K562 (cell line): ENCODE measurements around the gene ALAS2.

Experiments used
- CBX5 ChIP-seq: IDR thresholded peaks from 2 replicates; pipeline ENCODE4 v1.6.1; 2014; ENCODE audit warnings: low read depth, borderline replicate concordance
- GATAD2B ChIP-seq: fragments of 450-650 bp; IDR thresholded peaks from 2 replicates; pipeline ENCODE4 v1.6.1; 2017; ENCODE audit warnings: mild to moderate bottlenecking, borderline replicate concordance
- NFIC ChIP-seq: fragments of 450-650 bp; IDR thresholded peaks from 2 replicates; pipeline ENCODE4 v1.6.1; 2017; ENCODE audit warnings: mild to moderate bottlenecking, inconsistent platforms
- POLR2AphosphoS5 ChIP-seq: IDR thresholded peaks from 2 replicates; pipeline ENCODE4 v1.6.1; 2011; ENCODE audit warnings: mild to moderate bottlenecking, low read depth, low read length, moderate library complexity; ENCODE audit not compliant: control insufficient read depth, insufficient read depth
- SNRNP70 ChIP-seq: fragments of 200-400 bp; formaldehyde crosslinking; optimal IDR thresholded peaks from 2 replicates; pipeline ENCODE3; 2017; ENCODE audit warnings: low read depth, low read length
- TAL1 ChIP-seq: fragments of 450-650 bp; IDR thresholded peaks from 2 replicates; pipeline ENCODE4 v1.6.1; 2016; ENCODE audit warnings: mild to moderate bottlenecking
- TBL1XR1 ChIP-seq, 2 experiments: IDR thresholded peaks; 2 replicates each; pipeline ENCODE4 v1.6.1; 2012; ENCODE audit warnings: improper control_type of control experiment in 2 of 2, low read length in 2 of 2, mild to moderate bottlenecking in 1 of 2
- TEAD4 ChIP-seq, 2 experiments: sonication (generic) in 1 of 2; formaldehyde crosslinking in 1 of 2; IDR thresholded peaks; 2 replicates each; pipeline versions ENCODE4 v1.6.1 to v1.8.0; 2012 to 2022; ENCODE audit warnings: borderline replicate concordance in 1 of 2, inconsistent platforms in 1 of 2, low read length in 1 of 2, mild to moderate bottlenecking in 1 of 2, missing genetic modification reagents in 1 of 2
- YY1 ChIP-seq, 3 experiments: IDR thresholded peaks; 2 replicates each; pipeline ENCODE4 v1.6.1; 2011; ENCODE audit warnings: low read length in 2 of 3, mild to moderate bottlenecking in 2 of 3, moderate library complexity in 2 of 3, borderline replicate concordance in 1 of 3, control low read depth in 1 of 3, low read depth in 1 of 3; ENCODE audit not compliant: insufficient read depth in 3 of 3, insufficient replicate concordance in 2 of 3, control insufficient read depth in 1 of 3, insufficient read length in 1 of 3; ENCODE audit errors: extremely low read depth in 1 of 3
- ZBTB11 ChIP-seq, 3 experiments: fragments of 200-800 bp in 1 of 3; fragments of 250-450 bp in 1 of 3; fragments of 450-650 bp in 1 of 3; sonication (Bioruptor Pico) in 1 of 3; sonication (Bioruptor generic) in 1 of 3; formaldehyde crosslinking in 1 of 3; IDR thresholded peaks; 2 replicates each; pipeline versions ENCODE4 v1.6.1 to v1.8.0; 2016 to 2022; ENCODE audit warnings: mild to moderate bottlenecking in 2 of 3, missing genetic modification characterization in 2 of 3, missing compliant biosample characterization in 1 of 3, moderate library complexity in 1 of 3
- TF ChIP-seq, protein P1 (sequence below), 3 experiments: IDR thresholded peaks in 2 of 3; conservative IDR thresholded peaks in 1 of 3; 2 replicates each; pipeline ENCODE4 v1.5.1; 2011 to 2012; ENCODE audit warnings: low read length in 3 of 3, mild to moderate bottlenecking in 3 of 3, control low read depth in 2 of 3, improper control_type of control experiment in 1 of 3, inconsistent platforms in 1 of 3, low read depth in 1 of 3, mixed read lengths in 1 of 3, moderate library complexity in 1 of 3; ENCODE audit not compliant: insufficient read depth in 2 of 3

- no peak for TF ChIP-seq NFIC
- TF ChIP-seq, protein P1, sequence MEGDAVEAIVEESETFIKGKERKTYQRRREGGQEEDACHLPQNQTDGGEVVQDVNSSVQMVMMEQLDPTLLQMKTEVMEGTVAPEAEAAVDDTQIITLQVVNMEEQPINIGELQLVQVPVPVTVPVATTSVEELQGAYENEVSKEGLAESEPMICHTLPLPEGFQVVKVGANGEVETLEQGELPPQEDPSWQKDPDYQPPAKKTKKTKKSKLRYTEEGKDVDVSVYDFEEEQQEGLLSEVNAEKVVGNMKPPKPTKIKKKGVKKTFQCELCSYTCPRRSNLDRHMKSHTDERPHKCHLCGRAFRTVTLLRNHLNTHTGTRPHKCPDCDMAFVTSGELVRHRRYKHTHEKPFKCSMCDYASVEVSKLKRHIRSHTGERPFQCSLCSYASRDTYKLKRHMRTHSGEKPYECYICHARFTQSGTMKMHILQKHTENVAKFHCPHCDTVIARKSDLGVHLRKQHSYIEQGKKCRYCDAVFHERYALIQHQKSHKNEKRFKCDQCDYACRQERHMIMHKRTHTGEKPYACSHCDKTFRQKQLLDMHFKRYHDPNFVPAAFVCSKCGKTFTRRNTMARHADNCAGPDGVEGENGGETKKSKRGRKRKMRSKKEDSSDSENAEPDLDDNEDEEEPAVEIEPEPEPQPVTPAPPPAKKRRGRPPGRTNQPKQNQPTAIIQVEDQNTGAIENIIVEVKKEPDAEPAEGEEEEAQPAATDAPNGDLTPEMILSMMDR (IDR thresholded peaks at IDR 0.05 in 2 of 3, conservative IDR thresholded peaks at IDR 0.05 in 1 of 3; ENCODE audit: insufficient read depth in 2 of 3, low read depth in 1 of 3, low read length in 3 of 3), result no peak
- no peak for TF ChIP-seq TBL1XR1 (IDR thresholded peaks at IDR 0.05; ENCODE audit: low read length in 2 of 2)
- TF ChIP-seq ZBTB11 (CRISPR knock-in tag; IDR thresholded peaks at IDR 0.05), result no peak
- no peak for TF ChIP-seq POLR2AphosphoS5
- no peak for TF ChIP-seq CBX5
- TF ChIP-seq SNRNP70, result no peak
- TF ChIP-seq GATAD2B, result no peak
- no peak for TF ChIP-seq TEAD4 (IDR thresholded peaks at IDR 0.05; ENCODE audit: low read length)
- TF ChIP-seq TEAD4 (CRISPR knock-in tag; IDR thresholded peaks at IDR 0.05; ENCODE audit: borderline replicate concordance), result no peak
- no peak for TF ChIP-seq YY1 (IDR thresholded peaks at IDR 0.05; ENCODE audit: borderline replicate concordance in 1 of 3, control insufficient read depth in 1 of 3, extremely low read depth in 1 of 3, insufficient read depth in 3 of 3, insufficient read length in 1 of 3, insufficient replicate concordance in 2 of 3, low read depth in 1 of 3, low read length in 2 of 3)
- no peak for TF ChIP-seq TAL1
Observed at GRCh38 chrX:55030271-55031205, at the start of gene ALAS2.
